Keratinocyte (primary cell): Measurements from ENCODE around the gene FAF2.

ENCODE experiments used
- EZH2 ChIP-seq: IDR thresholded peaks from one replicate; pipeline ENCODE4 v1.6.1; 2012; ENCODE audit warnings: inconsistent platforms, mild to moderate bottlenecking, low read length, moderate library complexity
- TF ChIP-seq, protein P1 (sequence below), 3 experiments: IDR thresholded peaks in 1 of 3; conservative IDR thresholded peaks in 1 of 3; optimal IDR thresholded peaks in 1 of 3; 2 replicates in 2 of 3; 3 replicates in 1 of 3; pipeline versions ENCODE3 to v1.5.1; 2011; ENCODE audit warnings: low read length in 3 of 3, mild to moderate bottlenecking in 3 of 3, moderate library complexity in 2 of 3, control low read depth in 1 of 3, inconsistent platforms in 1 of 3; ENCODE audit not compliant: insufficient read depth in 2 of 3; ENCODE audit errors: extremely low read depth in 1 of 3

DNA sequence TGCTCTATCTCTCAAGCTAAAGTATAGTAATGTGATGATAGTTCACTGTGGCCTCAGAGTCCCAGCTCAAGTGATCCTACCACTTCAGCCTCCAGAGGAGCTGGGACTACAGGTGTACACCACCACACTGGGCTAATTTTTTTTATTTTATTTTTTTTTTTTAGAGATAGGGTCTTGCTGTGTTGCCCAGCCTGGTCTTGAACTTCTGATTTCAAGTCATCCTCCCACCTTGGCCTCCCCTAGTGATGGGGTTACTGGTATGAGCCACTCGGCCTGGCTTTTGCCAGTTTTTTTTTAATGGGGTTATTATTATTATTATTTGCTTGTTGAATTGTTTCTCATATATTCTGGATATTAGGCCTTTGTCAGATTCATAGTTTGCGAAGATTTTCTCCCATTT is 13.2 kb downstream of the FAF2 start:
- TF ChIP-seq, protein P1, sequence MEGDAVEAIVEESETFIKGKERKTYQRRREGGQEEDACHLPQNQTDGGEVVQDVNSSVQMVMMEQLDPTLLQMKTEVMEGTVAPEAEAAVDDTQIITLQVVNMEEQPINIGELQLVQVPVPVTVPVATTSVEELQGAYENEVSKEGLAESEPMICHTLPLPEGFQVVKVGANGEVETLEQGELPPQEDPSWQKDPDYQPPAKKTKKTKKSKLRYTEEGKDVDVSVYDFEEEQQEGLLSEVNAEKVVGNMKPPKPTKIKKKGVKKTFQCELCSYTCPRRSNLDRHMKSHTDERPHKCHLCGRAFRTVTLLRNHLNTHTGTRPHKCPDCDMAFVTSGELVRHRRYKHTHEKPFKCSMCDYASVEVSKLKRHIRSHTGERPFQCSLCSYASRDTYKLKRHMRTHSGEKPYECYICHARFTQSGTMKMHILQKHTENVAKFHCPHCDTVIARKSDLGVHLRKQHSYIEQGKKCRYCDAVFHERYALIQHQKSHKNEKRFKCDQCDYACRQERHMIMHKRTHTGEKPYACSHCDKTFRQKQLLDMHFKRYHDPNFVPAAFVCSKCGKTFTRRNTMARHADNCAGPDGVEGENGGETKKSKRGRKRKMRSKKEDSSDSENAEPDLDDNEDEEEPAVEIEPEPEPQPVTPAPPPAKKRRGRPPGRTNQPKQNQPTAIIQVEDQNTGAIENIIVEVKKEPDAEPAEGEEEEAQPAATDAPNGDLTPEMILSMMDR (optimal IDR thresholded peaks at IDR 0.05 in 1 of 3, IDR thresholded peaks at IDR 0.05 in 1 of 3, conservative IDR thresholded peaks at IDR 0.05 in 1 of 3; ENCODE audit: extremely low read depth in 1 of 3, insufficient read depth in 2 of 3, low read length in 3 of 3), result no peak
- TF ChIP-seq EZH2, result no peak
